ENCODE data around the gene FSD1. TPM values are rescaled to one million over a fixed set of nuclear protein-coding genes. Genes with fewer than 3 reads are reported as not detected.

The FSD1 gene
- total and polyA plus RNA-seq, 9 of the 15 experiments (the other 6 are each of a cell fraction or from before 2014, with no cell fraction given): 0.11 to 1.9 (median 0.94) TPM; not detected in 1

DNA sequence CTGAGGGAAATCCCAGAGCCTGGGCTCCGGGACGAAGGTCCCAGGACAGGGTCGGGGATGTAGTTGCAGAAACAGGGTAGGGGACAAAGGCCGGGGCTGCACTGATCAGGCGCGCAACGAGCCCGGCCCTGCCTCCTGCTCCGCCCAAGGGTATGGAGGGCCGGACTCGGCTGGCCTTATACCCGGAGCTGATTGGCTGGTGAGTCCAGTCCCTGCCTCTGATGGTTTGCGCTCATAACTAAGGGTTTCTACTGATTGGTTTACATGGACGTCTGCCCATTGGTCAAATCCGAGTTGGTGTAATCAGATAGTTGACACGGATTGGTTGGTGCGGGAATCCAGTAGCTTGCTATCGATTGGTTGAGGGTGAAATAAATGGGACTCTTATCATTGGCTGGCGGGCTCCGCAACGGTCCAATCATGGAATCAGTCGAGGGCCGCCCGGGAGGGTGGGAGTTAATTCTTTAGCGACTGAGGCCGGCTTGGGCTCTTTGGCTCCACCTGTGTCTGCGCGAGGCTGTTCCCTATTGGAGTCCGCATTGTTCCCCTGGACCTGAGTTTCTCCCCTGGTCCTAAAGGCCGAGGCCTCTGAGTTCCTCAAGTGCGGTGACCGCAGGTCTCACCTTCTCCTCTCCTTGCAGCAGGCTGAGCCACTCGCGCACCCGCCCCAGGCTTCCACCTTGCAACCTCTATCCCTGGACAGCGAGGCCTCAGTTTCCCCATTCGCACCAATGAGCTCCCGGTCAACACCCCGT, 38.4 kb downstream of the FSD1 start (continued):
- TF ChIP-seq, protein P1, sequence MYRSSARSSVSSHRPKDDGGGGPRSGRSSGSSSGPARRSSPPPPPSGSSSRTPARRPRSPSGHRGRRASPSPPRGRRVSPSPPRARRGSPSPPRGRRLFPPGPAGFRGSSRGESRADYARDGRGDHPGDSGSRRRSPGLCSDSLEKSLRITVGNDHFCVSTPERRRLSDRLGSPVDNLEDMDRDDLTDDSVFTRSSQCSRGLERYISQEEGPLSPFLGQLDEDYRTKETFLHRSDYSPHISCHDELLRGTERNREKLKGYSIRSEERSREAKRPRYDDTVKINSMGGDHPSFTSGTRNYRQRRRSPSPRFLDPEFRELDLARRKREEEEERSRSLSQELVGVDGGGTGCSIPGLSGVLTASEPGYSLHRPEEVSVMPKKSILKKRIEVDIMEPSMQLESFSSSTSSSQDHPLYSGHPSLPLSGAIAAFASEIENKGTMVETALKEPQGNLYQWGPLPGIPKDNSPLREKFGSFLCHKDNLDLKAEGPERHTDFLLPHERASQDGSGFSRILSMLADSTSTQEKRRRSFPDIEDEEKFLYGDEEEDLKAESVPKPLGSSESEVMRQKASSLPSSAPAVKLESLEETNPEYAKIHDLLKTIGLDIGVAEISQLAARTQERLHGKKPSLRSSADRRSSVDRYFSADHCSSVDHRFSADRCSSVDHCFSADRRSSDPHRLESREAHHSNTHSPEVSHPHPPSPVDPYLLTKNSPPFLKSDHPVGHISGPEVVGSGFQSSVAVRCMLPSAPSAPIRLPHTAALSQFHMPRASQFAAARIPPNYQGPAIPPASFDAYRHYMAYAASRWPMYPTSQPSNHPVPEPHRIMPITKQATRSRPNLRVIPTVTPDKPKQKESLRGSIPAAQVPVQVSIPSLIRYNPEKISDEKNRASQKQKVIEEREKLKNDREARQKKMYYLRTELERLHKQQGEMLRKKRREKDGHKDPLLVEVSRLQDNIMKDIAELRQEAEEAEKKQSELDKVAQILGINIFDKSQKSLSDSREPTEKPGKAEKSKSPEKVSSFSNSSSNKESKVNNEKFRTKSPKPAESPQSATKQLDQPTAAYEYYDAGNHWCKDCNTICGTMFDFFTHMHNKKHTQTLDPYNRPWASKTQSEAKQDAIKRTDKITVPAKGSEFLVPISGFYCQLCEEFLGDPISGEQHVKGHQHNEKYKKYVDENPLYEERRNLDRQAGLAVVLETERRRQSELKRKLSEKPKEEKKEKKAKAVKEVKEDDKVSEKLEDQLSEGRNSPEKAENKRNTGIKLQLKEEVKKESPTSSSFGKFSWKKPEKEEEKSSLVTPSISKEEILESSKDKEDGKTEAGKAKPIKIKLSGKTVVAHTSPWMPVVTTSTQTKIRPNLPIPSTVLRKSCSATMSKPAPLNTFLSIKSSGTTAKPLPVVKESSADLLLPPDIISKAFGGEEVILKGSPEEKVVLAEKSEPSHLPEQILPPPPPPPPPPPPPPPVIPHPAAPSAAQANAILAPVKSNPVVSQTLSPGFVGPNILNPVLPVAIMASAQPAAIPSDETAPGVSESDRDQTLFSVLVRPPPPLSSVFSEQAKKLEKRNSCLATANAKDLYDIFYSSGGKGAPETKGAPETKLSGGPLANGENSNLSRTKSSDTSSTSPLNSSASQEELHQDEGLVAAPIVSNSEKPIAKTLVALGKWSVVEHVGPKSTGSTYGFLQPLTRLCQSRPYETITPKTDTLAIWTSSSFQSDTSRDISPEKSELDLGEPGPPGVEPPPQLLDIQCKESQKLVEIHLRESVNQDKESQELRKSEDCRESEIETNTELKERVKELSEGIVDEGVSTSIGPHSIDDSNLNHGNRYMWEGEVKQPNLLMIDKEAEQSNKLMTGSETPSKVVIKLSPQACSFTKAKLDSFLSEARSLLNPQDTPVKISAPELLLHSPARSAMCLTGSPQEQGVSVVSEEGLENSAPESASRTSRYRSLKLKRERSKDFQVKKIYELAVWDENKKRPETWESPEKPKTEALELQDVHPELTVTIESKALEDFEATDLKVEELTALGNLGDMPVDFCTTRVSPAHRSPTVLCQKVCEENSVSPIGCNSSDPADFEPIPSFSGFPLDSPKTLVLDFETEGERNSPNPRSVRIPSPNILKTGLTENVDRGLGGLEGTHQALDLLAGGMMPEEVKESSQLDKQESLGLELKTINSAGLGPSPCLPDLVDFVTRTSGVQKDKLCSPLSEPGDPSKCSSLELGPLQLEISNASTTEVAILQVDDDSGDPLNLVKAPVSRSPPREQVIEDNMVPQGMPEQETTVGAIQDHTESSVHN (IDR thresholded peaks at IDR 0.05; ENCODE audit: borderline replicate concordance in 1 of 2, low read depth in 1 of 2): no peak
- TF ChIP-seq C11orf30 (IDR thresholded peaks at IDR 0.05; ENCODE audit: low read depth) (0 out of 2 replicates have a peak, but pooled peaks have one; percentile 27), TSHZ1 (CRISPR knock-in tag; IDR thresholded peaks at IDR 0.05) (0 out of 2 replicates have a peak, but pooled peaks have one; percentile 70)
- TF ChIP-seq, protein P2, sequence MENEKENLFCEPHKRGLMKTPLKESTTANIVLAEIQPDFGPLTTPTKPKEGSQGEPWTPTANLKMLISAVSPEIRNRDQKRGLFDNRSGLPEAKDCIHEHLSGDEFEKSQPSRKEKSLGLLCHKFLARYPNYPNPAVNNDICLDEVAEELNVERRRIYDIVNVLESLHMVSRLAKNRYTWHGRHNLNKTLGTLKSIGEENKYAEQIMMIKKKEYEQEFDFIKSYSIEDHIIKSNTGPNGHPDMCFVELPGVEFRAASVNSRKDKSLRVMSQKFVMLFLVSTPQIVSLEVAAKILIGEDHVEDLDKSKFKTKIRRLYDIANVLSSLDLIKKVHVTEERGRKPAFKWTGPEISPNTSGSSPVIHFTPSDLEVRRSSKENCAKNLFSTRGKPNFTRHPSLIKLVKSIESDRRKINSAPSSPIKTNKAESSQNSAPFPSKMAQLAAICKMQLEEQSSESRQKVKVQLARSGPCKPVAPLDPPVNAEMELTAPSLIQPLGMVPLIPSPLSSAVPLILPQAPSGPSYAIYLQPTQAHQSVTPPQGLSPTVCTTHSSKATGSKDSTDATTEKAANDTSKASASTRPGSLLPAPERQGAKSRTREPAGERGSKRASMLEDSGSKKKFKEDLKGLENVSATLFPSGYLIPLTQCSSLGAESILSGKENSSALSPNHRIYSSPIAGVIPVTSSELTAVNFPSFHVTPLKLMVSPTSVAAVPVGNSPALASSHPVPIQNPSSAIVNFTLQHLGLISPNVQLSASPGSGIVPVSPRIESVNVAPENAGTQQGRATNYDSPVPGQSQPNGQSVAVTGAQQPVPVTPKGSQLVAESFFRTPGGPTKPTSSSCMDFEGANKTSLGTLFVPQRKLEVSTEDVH (IDR thresholded peaks at IDR 0.05; ENCODE audit: low read depth, partially characterized antibody): no peak
